ENCODE measurements around the gene UTS2B. TPM values are rescaled to one million over a fixed set of nuclear protein-coding genes. Genes with fewer than 3 reads are reported as not detected.

Gene UTS2B
- total and polyA plus RNA-seq, 2 experiments from 2014 or later: 0.21 TPM; not detected in 1

DNA sequence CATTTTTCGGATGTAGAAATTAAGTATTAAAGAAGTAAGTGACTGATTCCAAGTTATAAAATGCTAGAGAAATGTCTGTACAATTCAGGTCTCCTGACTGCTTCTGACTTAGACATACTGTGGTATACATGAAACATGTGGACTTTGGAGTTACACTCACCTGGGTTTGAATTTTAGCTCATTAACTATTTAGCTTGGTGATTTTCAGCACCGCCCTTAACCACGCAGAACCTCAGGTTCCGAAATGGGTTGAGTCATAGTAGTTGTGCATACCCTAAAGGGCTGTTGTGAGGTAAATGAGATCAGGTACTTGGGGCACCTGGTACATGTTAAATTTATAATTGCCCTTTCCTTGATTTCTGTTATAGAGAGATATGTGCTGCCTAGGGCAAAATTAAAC lies 32.9 kb upstream of the UTS2B start:
- peak overlapping the region; percentile 60 for H3K27ac Mint-ChIP-seq
- peaks cover 66% of the 10 kb centered on the region for H3K4me1 Mint-ChIP-seq
- no peak overlapping the region for H3K27ac ChIP-seq (ENCODE audit: low read depth)
- DNase-seq (ENCODE audit: low spot score) (no peak), ATAC-seq (no peak)
- no peaks in the 10 kb centered on the region for H3K27me3 Mint-ChIP-seq (ENCODE audit: insufficient read depth, low read depth, poor library complexity)
- no peaks in the 10 kb centered on the region for H3K79me2 ChIP-seq (replicated peaks; ENCODE audit: insufficient read depth)
- H4K20me1 ChIP-seq (replicated peaks; ENCODE audit: insufficient read depth): no peaks in the 10 kb centered on the region
- TF ChIP-seq NANOG (IDR thresholded peaks at IDR 0.05; ENCODE audit: borderline replicate concordance) (no peak), EZH2phosphoT487 (IDR thresholded peaks at IDR 0.05; ENCODE audit: unreplicated experiment) (no peak), ZNF114 (CRISPR knock-in tag; IDR thresholded peaks at IDR 0.05) (no peak), POLR2AphosphoS5 (IDR thresholded peaks at IDR 0.05; ENCODE audit: low read depth) (no peak), REST (IDR thresholded peaks at IDR 0.05; ENCODE audit: unreplicated experiment) (no peak)
- H3F3A ChIP-seq (replicated peaks; ENCODE audit: low read depth): no peaks in the 10 kb centered on the region
- no peak overlapping the region for H2AFZ ChIP-seq
- H3K36me3 Mint-ChIP-seq (ENCODE audit: low read depth): peaks cover 22% of the 10 kb centered on the region
- H3K4me3 Mint-ChIP-seq: no peak overlapping the region
- H3K4me2 ChIP-seq: no peak overlapping the region
- H3K9me2 ChIP-seq (ENCODE audit: insufficient read depth): no peaks in the 10 kb centered on the region
- no peaks in the 10 kb centered on the region; the same call in 1 of the 2 replicates for H3K36me3 ChIP-seq (ENCODE audit: insufficient read depth)
- H3K4me3 ChIP-seq: no peak overlapping the region
- peaks cover 55% of the 10 kb centered on the region for H3K4me1 ChIP-seq (ENCODE audit: insufficient read depth)
- no peaks in the 10 kb centered on the region for H3K27me3 ChIP-seq (ENCODE audit: insufficient read depth)
- no peaks in the 10 kb centered on the region for H3K9me3 Mint-ChIP-seq

DNA sequence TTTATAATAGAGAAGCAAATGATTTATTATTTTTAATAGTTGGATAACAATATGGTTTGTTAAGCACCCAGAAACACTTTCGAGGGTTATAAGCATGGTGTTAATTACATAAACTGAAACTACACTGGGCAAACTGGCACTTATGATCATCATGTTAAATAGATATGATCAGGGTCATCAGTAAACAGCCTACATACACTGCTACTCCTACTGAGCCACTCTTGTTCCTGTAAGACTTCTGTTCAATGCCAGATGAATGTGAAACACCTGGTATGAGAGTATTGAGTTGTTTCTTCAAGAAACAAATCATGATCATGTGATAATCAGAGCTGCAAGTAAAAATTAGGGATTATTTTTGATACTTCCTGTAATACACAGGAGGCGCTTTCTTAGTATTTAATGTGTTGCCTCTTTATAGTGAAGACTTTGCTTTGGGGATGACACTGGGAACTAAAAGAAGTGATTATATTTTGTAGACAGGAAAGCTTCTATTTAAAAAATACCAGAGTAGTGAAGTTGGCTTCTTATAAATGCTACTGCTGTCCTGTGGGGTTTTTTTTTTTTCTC lies 32.3 kb upstream of the UTS2B start:
- Histone ChIP-seq H3K36me3 (ENCODE audit: insufficient read depth) (no peaks in the 10 kb centered on the region; the same call in 1 of the 2 replicates), H3K27me3 (ENCODE audit: insufficient read depth) (no peaks in the 10 kb centered on the region), H3K9me2 (ENCODE audit: insufficient read depth) (no peaks in the 10 kb centered on the region), H2AFZ (no peak overlapping the region), H3K27ac (ENCODE audit: low read depth) (no peak overlapping the region), H3K4me3 (no peak overlapping the region), H3K4me2 (no peak overlapping the region), H3K4me1 (ENCODE audit: insufficient read depth) (peaks cover 49% of the 10 kb centered on the region), H3K79me2 (replicated peaks; ENCODE audit: insufficient read depth) (no peaks in the 10 kb centered on the region), H4K20me1 (replicated peaks; ENCODE audit: insufficient read depth) (no peaks in the 10 kb centered on the region), H3F3A (replicated peaks; ENCODE audit: low read depth) (no peaks in the 10 kb centered on the region)
- no peak for ATAC-seq
- Mint-ChIP-seq H3K36me3 (ENCODE audit: low read depth) (peaks cover 22% of the 10 kb centered on the region), H3K4me3 (no peak overlapping the region), H3K27me3 (ENCODE audit: insufficient read depth, low read depth, poor library complexity) (no peaks in the 10 kb centered on the region), H3K27ac (peak overlapping the region; percentile 66; the same call in 1 of the 2 replicates), H3K4me1 (peaks cover 65% of the 10 kb centered on the region), H3K9me3 (no peaks in the 10 kb centered on the region)
- DNase-seq (ENCODE audit: low spot score): no peak
- TF ChIP-seq CREB1 (CRISPR knock-in tag; IDR thresholded peaks at IDR 0.05; ENCODE audit: low read depth): no peak
- TF ChIP-seq STAT1 (IDR thresholded peaks at IDR 0.05; ENCODE audit: unreplicated experiment): no peak
- TF ChIP-seq CTCF (conservative IDR thresholded peaks at IDR 0.05; ENCODE audit: low read depth in 2 of 2): no peak
- no peak for TF ChIP-seq EZH2phosphoT487 (IDR thresholded peaks at IDR 0.05; ENCODE audit: unreplicated experiment)
- no peak for TF ChIP-seq ZNF114 (CRISPR knock-in tag; IDR thresholded peaks at IDR 0.05)
- TF ChIP-seq ZNF462 (CRISPR knock-in tag; IDR thresholded peaks at IDR 0.05): no peak
- no peak for TF ChIP-seq ZNF331 (CRISPR knock-in tag; IDR thresholded peaks at IDR 0.05; ENCODE audit: low read depth)

All from GM23338 (cell line).